ENCODE data around the gene EMC6.

The EMC6 gene

DNA sequence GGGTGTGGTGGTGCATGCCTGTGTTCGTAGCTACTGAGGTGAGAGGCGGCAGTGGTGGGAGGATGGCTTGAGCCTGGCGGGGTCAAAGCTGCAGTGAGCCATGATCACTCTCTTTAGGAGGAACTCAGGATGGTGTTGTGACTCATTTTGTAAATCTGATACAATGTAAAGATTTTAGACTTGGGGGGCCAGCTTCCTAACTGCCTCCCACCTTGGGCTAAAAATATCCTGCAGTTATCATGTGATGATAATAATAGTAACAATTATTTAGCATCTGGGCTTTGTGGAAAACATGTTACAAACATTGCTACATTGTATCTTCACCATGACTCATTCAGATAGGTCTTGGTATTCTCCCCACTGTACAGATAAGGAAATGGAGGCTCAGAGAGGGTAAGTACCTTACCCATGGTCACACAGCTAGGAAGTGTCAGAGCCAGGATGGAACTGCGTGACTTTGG, 24.7 kb upstream of the EMC6 start:
- no peak overlapping the region for H3K27ac ChIP-seq
- no peak for TF ChIP-seq ZFX (IDR thresholded peaks at IDR 0.05)
- no peak for TF ChIP-seq CTCF (conservative IDR thresholded peaks at IDR 0.05)

DNA sequence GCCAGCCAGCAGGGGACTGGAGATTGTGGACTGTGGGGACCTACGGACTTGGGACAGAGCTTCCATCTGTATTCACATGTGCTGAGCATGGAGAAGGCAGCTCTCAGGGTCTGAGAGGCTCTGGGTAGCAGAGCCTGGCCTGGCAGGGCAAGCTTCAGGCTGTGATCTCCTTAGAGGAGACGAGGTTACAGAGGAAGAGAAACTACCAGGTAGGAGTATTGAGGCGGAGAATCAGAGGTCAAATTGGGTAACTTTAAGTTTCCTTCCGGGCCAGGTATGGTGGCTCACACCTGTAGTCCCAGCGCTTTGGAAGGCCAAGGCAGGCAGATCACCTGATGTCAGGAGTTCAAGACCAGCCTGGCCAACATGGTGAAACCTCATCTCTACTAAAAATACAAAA, 23.3 kb upstream of the EMC6 start:
- no peak for TF ChIP-seq CTCF (conservative IDR thresholded peaks at IDR 0.05)
- no peak for TF ChIP-seq ZFX (IDR thresholded peaks at IDR 0.05)
- no peak overlapping the region for H3K27ac ChIP-seq

GRCh38 chr17:3647251-3647650, 21.4 kb upstream of the EMC6 start:
- TF ChIP-seq ZFX (IDR thresholded peaks at IDR 0.05) (no peak), CTCF (conservative IDR thresholded peaks at IDR 0.05) (no peak)
- no peak overlapping the region for H3K27ac ChIP-seq

- no peak overlapping the region for H3K27ac ChIP-seq
- no peak for TF ChIP-seq ZFX (IDR thresholded peaks at IDR 0.05)
- TF ChIP-seq CTCF (conservative IDR thresholded peaks at IDR 0.05): no peak; the same call in 1 of the 2 replicates
Observed at GRCh38 chr17:3647769-3648555, 20.6 kb upstream of the EMC6 start.

- no peak overlapping the region for H3K27ac ChIP-seq
- TF ChIP-seq ZFX (IDR thresholded peaks at IDR 0.05): no peak
Observed at GRCh38 chr17:3655766-3656165, 12.8 kb upstream of the EMC6 start.

DNA sequence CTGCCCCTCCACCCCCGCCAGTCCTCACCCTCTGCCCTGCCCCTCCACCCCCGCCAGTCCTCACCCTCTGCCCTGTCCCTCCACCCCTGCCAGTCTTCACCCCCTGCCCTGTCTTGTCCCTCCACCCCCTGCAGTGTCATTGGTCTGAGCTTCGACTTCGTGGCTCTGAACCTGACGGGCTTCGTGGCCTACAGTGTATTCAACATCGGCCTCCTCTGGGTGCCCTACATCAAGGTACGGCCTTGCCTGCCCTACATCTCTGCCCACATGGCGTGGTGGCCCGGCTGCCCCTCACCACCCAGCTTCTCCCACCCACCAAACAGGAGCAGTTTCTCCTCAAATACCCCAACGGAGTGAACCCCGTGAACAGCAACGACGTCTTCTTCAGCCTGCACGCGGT, 12.3 kb upstream of the EMC6 start:
- no peak for TF ChIP-seq CTCF (conservative IDR thresholded peaks at IDR 0.05)
- TF ChIP-seq ZFX (IDR thresholded peaks at IDR 0.05): no peak
- H3K27ac ChIP-seq: no peak overlapping the region

DNA sequence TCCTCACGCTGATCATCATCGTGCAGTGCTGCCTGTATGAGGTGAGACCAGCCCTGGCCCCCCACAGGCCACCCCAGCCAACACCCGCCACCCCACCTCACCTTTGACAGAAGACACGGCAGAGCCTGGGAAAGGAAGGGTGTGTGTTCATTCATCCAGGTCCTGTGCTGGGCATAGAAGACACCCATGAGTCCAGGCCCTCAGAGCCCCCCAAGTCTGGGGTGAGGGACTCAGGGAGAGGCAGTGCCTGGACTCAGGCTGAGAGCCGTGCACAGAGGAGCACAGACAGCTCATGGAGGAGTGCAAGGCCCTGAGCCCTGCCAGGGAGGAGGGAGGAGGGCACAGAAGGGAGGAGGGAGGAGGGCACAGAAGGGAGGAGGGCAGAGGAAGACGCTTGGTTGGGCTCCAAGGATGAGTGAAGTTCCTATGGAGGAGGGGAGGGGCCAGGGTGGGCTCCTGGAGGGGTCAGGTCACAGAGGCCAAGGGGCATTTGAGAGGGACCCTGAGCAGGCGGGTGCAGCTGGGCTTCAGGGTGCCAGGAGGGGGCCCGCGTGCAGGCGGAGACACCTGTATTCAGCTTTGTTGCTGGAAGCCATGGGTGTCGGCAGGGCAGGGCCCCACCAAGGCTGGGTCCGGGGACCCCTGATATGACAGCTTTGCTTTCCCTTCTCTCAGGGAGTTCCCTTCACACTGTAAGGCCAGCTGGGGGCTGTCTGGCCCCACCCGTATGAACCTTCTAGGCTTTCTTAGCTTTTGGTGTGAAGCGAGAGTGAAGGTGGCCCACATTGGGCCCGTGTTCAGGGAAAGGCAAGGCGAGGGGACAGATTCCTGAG, 11.6 kb upstream of the EMC6 start:
- TF ChIP-seq ZFX (IDR thresholded peaks at IDR 0.05) (no peak), CTCF (conservative IDR thresholded peaks at IDR 0.05) (no peak)
- no peak overlapping the region for H3K27ac ChIP-seq
